ENCODE results near the gene CUTA. TPM values are rescaled to one million over a fixed set of nuclear protein-coding genes. Genes with fewer than 3 reads are reported as not detected.

CUTA gene
- total RNA-seq, 1 experiment from 2014 or later, result 257 TPM

GRCh38 chr6:33428224-33428965, 10.5 kb upstream of the CUTA start:
- no CpG with 5 or more reads among the region's 33 CpGs for WGBS (ENCODE audit: extremely low coverage, insufficient read length, low lambda C conversion rate)
- Mint-ChIP-seq H3K4me1 (peaks cover 79 to 83% of the 10 kb centered on the region in 2 experiments), H3K27ac (peak overlapping the region; percentile 84 to 95 (median 94); a peak in 6 of 7 replicates), H3K27me3 (ENCODE audit: low read depth) (no peaks in the 10 kb centered on the region; the same call in 1 of the 2 replicates), H3K4me3 (peak overlapping the region; percentile 83 to 90), H3K36me3 (ENCODE audit: insufficient read depth in 1 of 3, low read depth in 3 of 3) (peaks cover 13 to 20% (median 19%) of the 10 kb centered on the region in 3 experiments), H3K9me3 (no peaks in the 10 kb centered on the region; a peak in 1 of 5 replicates)
- H3K4me2 ChIP-seq (ENCODE audit: insufficient read depth, insufficient read length, low read length), result peak overlapping the region; percentile 3
- peak; percentile 40 for DNase-seq
- peak; percentile 48; the same call in 2 of the 3 replicates for TF ChIP-seq CTCF (conservative IDR thresholded peaks at IDR 0.05)
- no peak overlapping the region for H3K56ac ChIP-seq (ENCODE audit: insufficient read length, low read depth, low read length)
- no peak overlapping the region for H4K8ac ChIP-seq (replicated peaks; ENCODE audit: insufficient read length, low read depth, low read length)
- H4K5ac ChIP-seq (ENCODE audit: insufficient read length, low read depth, low read length), result no peak overlapping the region
- H3K23ac ChIP-seq (ENCODE audit: insufficient read length, low read depth, low read length), result no peak overlapping the region
- no peak overlapping the region for H3T11ph ChIP-seq (ENCODE audit: low read length)
- H2AFZ ChIP-seq (ENCODE audit: low read length), result no peak overlapping the region
- H3K14ac ChIP-seq (ENCODE audit: insufficient read depth, low read length), result no peak overlapping the region; the same call in 1 of the 2 replicates
- H3K18ac ChIP-seq (ENCODE audit: insufficient read length, low read depth, low read length), result no peak overlapping the region
- H2BK20ac ChIP-seq (ENCODE audit: low read depth, low read length, poor library complexity, severe bottlenecking), result no peak overlapping the region
- no peak overlapping the region for H3K9ac ChIP-seq (ENCODE audit: extremely low read depth, insufficient read length, low read length)
- peaks cover 14% of the 10 kb centered on the region; the same call in 1 of the 2 replicates for H3K79me2 ChIP-seq (ENCODE audit: insufficient read depth, low read length)
- no peak overlapping the region for H2BK15ac ChIP-seq (ENCODE audit: low read depth, low read length)
- no peaks in the 10 kb centered on the region for H3K9me3 ChIP-seq (ENCODE audit: control insufficient read depth, low read depth, low read length)
- H2BK5ac ChIP-seq (ENCODE audit: insufficient read length, low read length), result no peak overlapping the region
- H2BK120ac ChIP-seq (ENCODE audit: low read depth, low read length, poor library complexity, severe bottlenecking), result no peak overlapping the region
- no peaks in the 10 kb centered on the region for H3K27me3 ChIP-seq (ENCODE audit: insufficient read depth, low read length)
- H4K91ac ChIP-seq (ENCODE audit: insufficient read length, low read depth, low read length), result no peak overlapping the region
- H2BK12ac ChIP-seq (ENCODE audit: insufficient read length, low read depth, low read length), result no peak overlapping the region
- H3K4me1 ChIP-seq (ENCODE audit: insufficient read depth, low read length), result peaks cover 19% of the 10 kb centered on the region
- H2AK5ac ChIP-seq (ENCODE audit: insufficient read length, low read length), result no peak overlapping the region
- H3K4ac ChIP-seq (ENCODE audit: low read depth, low read length), result no peak overlapping the region
- no peaks in the 10 kb centered on the region for H4K20me1 ChIP-seq (ENCODE audit: control insufficient read depth, insufficient read depth, insufficient read length)
- H3K27ac ChIP-seq (ENCODE audit: insufficient read length, low read depth, low read length), result no peak overlapping the region
- H3K23me2 ChIP-seq (ENCODE audit: insufficient read length, low read depth, low read length, poor library complexity, severe bottlenecking), result peaks cover 30% of the 10 kb centered on the region
- H3K79me1 ChIP-seq (ENCODE audit: insufficient read depth, low read depth, low read length, poor library complexity, severe bottlenecking), result peaks cover 3% of the 10 kb centered on the region

All from H9 (cell line).